Stimulated activated CD4-positive, alpha-beta T cell treated with anti-CD3 and anti-CD28 coated beads, TNF-alpha, amount 100 ng/mL, for 1 hour (primary cell): ENCODE data around the gene CCL22.

ENCODE experiments used
- DNase-seq, 3 donors: peaks; one replicate each; pipeline ENCODE4 v3.0.0-alpha.2; 2020; ENCODE audit warnings: low read depth in 3 of 3, low spot score in 1 of 3

Gene CCL22

DNA sequence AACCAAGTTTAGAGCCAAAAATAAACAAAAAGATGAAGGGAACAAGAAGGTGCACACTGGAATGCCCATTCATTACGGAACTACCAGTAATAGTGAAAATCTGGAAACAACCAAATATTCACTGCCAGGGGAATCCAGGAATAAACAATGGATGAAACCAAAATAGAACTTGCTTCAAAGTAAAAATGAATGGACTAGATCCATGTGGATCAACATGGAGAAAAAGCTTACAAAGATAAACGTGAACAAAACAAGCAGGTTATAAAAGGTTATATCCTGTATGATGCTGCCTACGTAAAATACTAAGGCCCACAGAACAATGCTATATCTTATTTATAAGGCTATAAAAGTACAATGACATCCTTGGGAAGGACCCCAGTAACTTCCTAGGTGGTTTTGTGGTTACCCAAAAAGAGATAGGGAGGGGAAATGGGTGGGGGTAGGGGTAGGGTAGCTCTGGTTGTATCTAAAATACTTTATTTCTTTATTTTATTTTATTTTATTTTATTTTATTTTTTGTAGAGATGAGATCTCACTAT is 12.8 kb upstream of the CCL22 start:
- no peak for DNase-seq

DNA sequence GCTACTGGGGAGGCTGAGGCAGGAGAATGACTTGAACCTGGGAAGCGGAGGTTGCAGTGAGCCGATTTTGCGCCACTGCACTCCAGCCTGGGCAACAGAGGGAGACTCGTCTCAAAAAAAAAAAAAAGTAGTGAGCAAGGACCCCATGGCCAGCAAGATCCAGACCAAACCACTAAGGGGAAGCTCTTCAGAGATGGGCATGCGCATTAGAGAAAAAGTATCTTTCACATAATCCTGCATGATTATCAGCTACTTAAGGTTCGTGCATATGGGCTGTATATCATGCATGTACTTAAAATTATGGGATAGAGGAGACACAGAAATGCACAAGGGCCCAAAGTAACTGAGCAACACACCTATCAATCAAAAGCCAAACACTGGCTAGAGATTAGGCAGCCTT is 10.7 kb upstream of the CCL22 start:
- DNase-seq: no peak

DNA sequence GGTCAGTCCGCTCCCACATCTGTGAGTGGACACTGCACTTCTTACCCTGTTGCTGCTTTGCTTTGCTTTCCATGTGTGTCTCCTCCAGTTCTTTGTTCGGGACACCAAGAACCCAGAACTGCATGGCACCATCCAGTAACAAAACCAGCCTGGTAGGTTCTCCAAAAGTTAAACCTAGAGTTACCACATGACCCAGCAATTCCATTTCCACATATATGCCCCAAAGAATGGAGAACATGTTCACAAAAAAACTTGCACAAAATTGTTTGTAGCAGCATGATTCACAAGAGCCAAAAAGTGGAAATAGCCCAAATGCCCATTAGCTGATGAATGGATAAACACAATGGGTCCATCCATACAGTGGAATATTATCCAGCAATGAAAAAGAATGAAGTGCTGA is 10.3 kb upstream of the CCL22 start:
- no peak for DNase-seq

DNA sequence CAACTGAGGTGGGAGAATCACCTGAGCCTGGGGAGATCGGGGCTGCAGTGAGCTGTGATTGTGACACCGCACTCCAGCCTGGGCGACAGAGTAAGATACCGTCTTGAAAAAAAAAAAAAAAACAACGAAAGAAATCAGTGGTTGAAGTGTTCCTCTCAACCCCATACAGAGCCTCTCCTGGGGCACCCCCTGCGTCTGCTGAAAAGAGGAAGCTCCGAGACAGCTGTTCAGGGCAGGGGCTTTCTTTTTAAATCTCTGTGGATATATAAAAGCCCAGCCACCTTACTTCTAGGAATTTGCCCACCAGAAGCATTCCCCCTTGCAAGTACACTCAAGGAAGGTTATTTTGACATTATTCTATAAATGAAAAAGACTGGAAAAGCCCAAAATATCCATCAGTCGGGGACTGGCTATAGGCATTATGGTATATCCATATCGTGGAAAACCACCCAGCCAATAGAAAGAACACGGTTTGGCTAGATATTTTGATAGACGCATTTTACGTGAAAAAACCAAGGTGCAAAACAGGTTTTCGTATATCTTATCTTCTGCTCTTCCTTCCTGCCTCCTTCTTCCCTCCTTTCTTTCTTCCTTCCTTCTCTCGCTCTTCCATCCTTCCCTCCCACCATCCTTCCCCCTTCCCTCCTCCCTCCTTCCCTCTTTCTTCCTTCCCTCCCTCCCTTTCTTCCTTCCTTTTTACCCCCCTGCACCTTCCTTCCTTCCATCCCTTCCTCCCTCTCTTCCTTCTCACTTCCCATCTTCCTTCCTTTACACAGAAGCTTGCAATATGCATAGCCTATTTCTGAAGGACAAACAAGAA is 9.2 kb upstream of the CCL22 start:
- DNase-seq: no peak

DNA sequence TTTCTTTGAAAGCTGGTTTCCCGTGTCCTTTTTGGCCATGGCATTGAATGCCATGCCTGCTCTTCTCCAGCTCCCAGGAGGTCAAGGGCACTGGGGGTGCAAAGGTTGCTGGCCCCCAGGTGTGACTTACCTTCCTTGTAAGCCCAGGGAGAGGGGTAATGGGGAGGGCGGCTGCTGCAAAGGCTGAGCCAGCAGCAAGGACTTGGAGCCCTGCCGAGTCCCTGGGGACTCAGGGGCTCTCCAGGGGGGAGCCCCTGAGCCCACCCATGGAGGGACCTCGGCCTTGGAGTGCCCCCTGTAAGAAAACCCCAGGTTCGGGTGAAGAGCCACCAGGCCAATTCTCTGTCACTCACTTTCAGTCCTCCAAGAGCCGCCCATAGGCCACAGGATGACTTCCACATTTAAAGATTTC is 5.9 kb upstream of the CCL22 start:
- no peak for DNase-seq

DNA sequence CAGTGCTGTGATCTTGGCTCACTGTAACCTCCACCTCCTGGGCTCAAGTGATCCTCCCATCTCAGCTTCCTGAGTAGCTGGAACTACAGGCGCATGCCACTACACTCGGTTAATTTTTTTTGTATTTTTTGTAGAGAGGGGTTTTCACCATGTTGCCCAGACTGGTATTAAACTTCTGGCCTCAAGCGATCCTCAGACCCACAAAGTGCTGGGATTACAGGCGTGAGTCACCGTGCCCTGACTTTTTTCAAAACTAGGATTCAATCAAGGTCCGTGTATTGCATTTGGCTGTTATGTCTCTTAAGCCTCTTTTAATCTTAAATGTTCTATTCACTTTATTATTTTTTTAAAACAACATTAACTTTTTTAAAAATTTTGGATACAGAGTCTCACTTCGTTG is 4.3 kb upstream of the CCL22 start:
- DNase-seq: no peak

DNA sequence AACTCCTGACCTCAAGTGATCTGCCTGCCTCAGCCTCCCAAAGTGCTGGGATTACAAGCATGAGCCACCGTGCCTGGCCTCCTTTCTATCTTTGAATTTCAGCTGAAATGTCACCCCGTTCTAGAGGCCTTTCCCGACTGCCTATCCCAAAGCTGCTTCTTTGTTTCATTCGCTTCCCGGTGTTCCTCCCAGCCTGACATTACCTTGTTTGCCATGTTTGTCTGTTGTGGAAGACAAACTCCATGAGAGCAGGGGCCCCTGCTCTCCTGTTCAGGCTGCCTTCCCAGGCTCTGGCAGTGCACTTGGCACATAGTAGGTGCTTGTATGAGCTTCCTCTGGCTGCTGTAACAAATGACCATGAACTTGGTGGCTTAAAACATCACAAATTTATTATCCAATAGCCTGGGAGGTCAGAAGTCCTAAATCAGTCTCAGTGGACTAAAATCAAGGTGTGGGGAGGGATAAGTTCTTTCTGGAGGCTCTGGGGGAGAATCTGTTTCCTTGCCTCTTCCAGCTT is 2.6 kb upstream of the CCL22 start:
- no peak for DNase-seq

DNA sequence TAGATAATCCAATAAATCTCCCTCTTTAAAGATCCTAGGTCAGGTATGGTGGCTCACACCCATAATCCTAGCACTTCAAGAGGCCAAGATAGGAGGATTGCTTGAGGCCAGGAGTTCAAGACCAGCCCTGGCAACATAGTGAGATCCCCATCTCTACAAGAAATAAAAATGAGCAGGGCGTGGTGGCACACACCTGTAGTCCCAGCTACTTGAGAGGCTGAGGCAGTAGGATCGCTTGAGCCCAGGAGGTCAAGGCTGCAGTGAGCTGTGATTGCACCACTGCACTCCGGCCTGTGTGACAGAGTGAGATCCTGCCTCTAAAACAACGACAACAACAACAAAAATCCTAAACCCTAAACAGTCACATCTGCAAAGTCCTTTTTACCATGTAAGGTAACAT is 2.0 kb upstream of the CCL22 start:
- no peak for DNase-seq

DNA sequence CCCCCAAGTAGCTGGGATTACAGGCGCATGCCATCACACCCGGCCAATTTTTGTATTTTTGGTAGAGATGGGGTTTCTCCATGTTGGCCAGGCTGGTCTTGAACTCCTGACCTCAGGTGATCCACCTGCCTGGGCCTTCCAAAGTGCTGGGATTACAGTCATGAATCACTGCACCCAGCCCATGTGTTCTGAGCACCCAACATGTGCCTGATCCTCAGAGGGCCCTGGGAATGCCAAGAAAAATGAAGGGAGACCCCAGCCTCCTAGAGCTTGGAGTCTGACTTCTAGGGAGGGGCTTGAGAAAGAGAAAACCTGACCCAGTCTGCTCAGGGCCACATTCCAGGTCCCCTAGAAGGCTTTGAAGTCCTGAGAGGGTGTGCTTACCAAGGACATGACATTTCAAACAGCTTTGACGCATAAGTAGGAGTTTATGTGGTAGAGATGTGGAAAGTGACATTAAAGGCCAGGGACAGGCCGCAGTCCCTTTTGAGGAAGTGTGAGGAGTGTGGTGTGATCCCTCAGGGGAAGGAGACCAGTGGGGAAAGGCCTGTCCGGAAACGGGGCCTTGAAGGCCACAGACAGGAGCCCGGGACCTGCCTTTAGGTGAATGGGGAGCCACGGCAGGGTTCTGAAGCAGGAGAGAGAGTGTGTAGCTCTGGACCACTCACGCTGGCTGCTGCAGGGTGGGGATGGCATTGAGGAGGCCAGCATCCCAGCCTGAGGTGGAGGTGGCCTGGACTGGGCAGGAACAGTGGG is 1.1 kb upstream of the CCL22 start:
- DNase-seq: no peak

DNA sequence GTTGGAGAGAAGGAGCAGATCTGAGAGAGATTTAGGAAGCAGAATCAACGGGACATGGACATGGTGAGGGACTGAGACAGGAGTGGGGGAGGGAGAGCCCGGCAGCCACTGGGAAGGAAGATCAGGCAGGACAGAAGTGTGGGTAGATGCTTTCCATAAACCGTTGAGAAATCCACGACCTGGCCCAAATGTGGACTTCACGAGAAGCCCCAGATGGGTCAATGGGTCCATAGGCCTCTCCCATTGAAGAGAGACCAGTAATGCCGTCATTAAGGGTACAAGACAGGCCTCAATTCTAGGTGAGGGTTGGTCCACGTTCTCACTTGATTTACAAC is 530 bp upstream of the CCL22 start:
- no peak for DNase-seq

DNA sequence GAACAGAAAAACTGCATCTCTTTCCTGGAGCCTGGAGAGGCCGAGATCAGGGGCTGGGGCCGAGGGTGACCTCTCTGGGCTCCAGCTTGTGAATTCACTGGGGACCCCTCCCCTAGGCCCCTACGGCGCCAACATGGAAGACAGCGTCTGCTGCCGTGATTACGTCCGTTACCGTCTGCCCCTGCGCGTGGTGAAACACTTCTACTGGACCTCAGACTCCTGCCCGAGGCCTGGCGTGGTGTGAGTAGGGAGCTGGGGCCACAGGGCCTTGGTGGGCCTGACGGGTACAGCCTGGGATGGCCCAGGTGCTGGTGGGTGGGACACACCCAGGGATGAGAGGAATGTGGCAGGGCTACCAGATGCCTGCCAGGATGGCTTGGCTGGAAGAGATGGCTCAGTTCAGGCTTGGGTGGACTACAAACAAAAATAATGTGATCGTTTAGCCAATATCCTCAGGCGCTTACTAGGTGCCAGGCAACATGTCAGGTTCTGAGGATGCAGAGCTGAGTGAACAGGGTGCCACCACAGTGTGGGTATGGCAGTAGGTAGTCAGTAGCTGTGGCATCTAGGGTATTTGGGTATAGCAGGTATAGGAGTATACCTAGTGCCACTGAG is 1.8 kb downstream of the CCL22 start:
- no peak for DNase-seq

DNA sequence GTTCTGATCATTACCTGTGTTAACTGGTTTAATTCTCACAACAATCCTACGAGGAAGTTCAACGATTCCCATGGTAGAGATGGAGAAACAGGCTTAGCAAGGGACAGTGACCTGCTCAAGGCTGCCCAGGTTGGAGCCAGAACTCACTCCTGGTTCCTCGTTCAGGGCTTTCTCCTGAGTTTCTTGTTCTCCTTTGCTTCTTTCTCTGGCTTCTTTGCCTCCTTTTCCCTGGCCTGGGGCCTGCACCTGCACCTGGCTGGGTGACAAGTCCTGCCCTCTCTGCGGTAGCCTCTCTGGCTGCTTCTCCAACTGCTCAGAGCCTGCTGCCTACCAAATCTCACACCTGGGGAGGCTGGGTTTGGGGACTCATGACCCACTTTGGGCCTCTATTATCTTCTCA is 2.8 kb downstream of the CCL22 start:
- DNase-seq: no peak

DNA sequence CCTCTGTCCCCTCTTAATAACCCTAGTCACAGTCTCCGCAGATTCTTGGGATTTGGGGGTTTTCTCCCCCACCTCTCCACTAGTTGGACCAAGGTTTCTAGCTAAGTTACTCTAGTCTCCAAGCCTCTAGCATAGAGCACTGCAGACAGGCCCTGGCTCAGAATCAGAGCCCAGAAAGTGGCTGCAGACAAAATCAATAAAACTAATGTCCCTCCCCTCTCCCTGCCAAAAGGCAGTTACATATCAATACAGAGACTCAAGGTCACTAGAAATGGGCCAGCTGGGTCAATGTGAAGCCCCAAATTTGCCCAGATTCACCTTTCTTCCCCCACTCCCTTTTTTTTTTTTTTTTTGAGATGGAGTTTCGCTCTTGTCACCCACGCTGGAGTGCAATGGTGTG is 5.6 kb downstream of the CCL22 start:
- no peak for DNase-seq

DNA sequence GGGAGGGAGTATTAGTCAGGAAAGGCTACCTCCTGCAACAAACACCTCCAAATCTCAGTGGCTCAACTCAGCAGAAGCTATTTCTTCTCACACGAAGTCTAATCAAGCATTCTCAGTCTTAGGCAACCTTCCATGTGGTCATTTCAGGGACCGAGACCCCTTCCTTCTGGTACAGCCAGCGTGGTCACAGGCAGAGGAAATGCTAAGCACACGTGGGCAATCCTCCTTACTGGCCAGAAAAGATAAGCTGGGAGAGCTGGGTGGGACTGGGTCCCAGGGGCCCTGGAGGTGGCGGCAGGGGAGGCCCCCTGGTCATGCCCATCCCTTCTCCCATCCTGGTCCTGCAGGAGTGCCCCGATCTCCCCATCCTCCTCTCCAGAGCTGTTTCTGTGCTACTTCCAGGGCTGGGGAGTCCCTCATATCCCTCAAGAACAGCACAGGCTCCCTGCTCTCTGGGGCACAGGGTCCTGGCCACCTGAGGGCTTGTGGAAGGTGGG is 8.0 kb downstream of the CCL22 start:
- DNase-seq: no peak

DNA sequence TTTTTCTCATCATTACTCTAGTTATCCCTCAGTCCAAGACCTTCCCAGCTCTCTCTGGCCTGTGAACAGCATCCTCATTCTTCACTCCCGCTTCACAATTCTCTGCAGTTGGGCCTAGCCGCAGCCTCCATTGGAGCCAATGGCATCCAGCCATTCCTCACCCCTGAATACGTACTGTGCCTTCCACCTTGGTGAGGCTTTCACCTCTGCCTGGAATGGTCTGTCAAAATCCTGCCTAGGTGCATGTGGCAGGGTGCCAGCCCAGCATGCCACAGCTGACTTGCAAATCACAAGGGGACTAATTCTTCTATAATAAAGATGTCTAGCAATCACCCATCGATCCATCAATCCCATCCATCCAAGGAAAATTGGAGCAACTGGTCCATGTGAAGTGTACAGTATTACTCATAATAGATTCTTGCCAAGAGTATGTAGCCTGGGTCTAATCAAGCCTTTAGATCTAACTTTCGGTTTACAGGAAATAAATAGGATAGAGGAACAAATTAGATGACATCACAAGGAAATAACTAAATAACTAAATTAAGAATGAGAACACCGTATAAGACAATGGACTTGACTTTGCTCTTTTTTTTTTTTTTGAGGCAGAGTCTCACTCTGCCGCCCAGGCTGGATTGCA is 8.7 kb downstream of the CCL22 start:
- no peak for DNase-seq

DNA sequence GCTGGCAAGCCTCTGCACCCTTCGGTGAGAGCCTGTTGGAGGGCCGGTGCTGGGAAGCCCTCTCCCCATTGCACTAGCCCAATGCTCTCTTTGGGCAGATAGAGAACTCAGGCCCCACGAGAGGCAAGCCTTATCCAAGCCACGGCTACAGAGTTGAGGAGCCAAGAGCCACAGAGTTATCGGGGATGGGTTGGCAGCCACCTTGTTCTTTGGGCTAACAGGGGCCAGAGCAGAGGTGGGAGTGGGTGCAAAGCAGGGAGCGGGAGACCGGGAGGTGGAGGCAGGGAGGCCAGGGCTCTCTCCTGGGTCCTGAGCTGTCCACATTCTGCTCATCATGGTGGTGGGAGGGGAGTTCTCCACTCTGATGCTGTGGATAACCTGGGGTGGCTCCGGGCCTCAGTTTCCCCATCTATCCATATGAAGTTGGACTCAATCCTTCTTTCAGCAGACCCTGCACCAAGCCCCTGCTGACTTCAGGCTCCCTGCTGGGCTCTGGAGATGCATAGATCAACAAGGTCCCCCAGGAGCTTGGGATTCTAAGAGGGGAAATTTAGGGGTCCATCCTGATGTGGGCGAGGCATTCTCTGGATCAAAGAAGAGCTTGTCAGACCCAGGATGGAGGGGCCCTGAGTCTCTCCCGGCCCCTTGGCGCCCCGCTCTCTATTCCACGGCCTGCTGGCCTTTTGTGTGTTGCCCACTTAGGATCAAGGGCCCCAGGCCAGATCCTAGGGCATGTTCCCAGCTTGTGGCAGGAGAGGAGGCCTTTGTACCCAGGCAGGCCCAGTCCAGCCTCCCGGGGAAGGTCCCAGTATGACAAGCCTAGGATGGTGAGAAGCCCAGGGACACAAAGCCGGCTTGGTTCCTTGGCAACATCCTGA is 13.2 kb downstream of the CCL22 start:
- DNase-seq: no peak

DNA sequence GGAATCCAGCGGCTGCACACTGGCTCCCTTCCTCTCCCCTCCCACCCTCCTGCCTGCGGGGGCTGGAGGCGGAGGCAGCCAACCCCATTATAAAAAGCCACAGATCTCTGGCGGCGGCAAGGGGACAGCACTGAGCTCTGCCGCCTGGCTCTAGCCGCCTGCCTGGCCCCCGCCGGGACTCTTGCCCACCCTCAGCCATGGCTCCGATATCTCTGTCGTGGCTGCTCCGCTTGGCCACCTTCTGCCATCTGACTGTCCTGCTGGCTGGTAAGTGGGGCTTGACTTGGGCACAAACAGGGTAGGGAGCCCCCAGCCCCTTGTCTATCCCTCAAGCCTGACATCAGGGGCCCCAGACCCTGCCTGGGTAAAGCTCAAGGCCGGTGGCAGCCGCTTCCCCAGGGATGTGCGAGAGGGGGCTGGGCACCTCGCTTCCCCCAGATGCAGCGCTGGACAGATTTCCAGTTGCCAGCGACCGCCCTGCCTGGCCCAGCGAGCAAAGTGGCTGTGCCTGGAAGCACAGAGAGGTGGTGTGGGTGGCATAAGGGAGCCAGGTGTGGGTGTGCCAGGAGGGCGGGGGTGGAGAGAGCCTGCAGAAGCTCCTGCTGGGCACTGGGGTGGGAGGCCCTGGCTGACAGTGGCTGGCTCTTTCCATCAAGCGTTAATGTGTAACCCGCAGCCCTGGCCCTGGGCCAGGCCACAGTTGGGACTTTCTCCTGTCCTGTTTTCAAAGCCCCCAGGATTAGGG is 14.0 kb downstream of the CCL22 start, which contains the start of gene CX3CL1:
CX3CL1 (plus strand) TSS at position 119 of the 745 bp plus-strand sequence; CDS start at position 198, 79 bp downstream.
- no peak for DNase-seq

DNA sequence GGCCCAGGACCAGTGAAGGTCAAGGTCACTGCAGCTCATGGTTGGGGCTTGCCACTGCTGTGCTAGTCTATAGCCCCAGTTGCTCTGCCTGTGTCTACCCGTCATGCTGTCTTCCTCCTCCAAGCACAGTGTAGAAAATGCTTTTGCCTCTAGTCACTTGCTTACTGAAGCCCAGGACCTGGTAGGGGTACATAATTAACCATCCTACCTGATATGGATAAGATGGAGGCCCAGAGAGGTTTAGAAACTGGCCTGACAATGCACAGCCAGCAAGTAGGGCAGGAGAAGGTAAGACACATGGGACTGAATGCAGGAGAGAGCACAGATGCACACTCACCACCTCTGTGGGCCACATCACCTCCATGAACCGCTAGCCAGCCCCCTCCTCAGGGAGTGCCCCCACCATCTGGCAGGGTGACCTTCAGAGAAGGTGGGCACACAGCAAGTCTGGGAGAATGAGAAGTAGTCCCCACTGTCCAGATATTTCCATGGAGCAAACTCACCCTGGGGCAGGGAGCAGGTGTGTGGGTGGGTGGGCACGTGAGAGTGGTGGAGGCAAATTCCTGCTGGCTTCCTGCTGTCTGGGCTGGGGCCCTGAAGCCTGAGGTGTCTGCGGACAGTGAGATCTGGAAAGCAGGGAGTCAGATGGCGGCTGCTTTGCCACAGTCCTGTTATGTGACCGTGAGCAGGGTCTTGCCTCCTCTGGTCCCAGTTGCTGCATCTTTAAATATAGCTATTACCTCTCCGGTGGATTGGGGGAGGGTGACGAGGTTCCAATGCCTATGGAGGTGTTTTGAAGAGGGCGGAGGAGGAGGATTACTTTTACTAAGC is 14.7 kb downstream of the CCL22 start:
- no peak for DNase-seq
